Activated T-cell treated with anti-CD3 and anti-CD28 coated beads for 1 hour (primary cell): Measurements from ENCODE around the gene SIGLEC14.
"Not testable (repeated sequence)": the region's sequence is repeated elsewhere in the genome, so short reads cannot be mapped to it uniquely, and the experiment has no call there.

Source experiments
- DNase-seq: peaks from one replicate; pipeline ENCODE4 v3.0.0-alpha.2; 2020; ENCODE audit warnings: low read depth

The SIGLEC14 gene

GRCh38 chr19:51646730-51647129 lies at the start of gene SIGLEC14:
Gene SIGLEC14 (minus strand): TSS chr19:51646825. CDS start chr19:51646759, 66 bp downstream.
- not testable (repeated sequence) for DNase-seq

- DNase-seq: no peak
Measured at GRCh38 chr19:51695702-51696315, 49.2 kb upstream of the SIGLEC14 start.

- DNase-seq: no peak
Measured at GRCh38 chr19:51695088-51695487, 48.5 kb upstream of the SIGLEC14 start.

GRCh38 chr19:51694318-51695085 lies 47.9 kb upstream of the SIGLEC14 start:
- DNase-seq: no peak

GRCh38 chr19:51693819-51694218 lies 47.2 kb upstream of the SIGLEC14 start:
- no peak for DNase-seq

- no peak for DNase-seq
Measured at GRCh38 chr19:51693260-51693659, 46.6 kb upstream of the SIGLEC14 start, which contains the start of gene SPACA6. Gene SPACA6 (plus strand): TSS chr19:51693330. CDS start chr19:51693527, 197 bp downstream.

GRCh38 chr19:51692468-51692867 lies 45.8 kb upstream of the SIGLEC14 start:
- DNase-seq: no peak

- no peak for DNase-seq
Measured at GRCh38 chr19:51691584-51692428, 45.2 kb upstream of the SIGLEC14 start.

GRCh38 chr19:51691074-51691583 lies 44.5 kb upstream of the SIGLEC14 start:
- DNase-seq: no peak

GRCh38 chr19:51690454-51691073 lies 43.9 kb upstream of the SIGLEC14 start:
- peak; percentile 45 for DNase-seq

GRCh38 chr19:51689751-51690453 lies 43.3 kb upstream of the SIGLEC14 start:
- no peak for DNase-seq

- DNase-seq: no peak
Measured at GRCh38 chr19:51688671-51689571, 42.3 kb upstream of the SIGLEC14 start.

- DNase-seq: no peak
Measured at GRCh38 chr19:51687791-51688670, 41.4 kb upstream of the SIGLEC14 start.

GRCh38 chr19:51686171-51686570 lies 39.5 kb upstream of the SIGLEC14 start:
- no peak for DNase-seq

- no peak for DNase-seq
Measured at GRCh38 chr19:51681286-51681941, 34.8 kb upstream of the SIGLEC14 start.

- no peak for DNase-seq
Measured at GRCh38 chr19:51680474-51680873, 33.8 kb upstream of the SIGLEC14 start.

GRCh38 chr19:51676566-51677083 lies 30.0 kb upstream of the SIGLEC14 start:
- DNase-seq: no peak

GRCh38 chr19:51675911-51676565 lies 29.4 kb upstream of the SIGLEC14 start:
- DNase-seq: not testable (repeated sequence)
